Measurements from ENCODE around the gene RANGAP1.
A peak's percentile ranks its signal among the peaks of the same experiment; 100 is the strongest.

The RANGAP1 gene

GRCh38 chr22:41247703-41248102, 38.3 kb downstream of the RANGAP1 start:
- H3K27ac ChIP-seq, result no peak overlapping the region
- TF ChIP-seq CTCF (conservative IDR thresholded peaks at IDR 0.05), result no peak

DNA sequence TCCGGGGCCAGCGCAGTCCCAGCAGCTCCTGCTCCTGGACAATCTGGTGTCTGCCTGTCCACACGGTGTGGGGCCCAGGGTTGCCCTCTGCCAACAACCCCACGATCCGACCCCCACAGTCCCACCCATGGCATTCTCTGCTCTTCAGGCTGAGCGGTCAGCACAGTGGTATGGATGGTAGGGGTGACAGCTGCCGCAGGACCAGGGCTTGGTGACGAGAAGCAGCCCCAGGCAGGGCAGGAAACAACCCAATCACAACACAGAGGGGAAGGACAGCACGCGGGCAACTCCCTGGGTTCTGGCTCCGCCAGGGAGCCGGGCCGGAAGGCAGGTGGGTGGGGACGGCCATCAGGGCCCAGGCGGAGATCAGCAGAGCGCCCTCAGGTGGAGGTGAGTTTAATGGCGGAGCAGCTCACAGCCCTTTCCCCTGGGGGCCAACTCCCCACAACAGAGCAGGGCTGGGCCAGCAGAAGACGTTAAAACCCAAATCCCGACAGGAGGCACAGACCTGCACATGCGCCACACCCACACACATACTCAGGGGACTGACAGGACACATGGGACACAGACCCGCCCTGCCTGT, 40.0 kb downstream of the RANGAP1 start:
- no peak overlapping the region for H3K27ac ChIP-seq
- peak; percentile 11; the same call in 1 of the 2 replicates for TF ChIP-seq CTCF (conservative IDR thresholded peaks at IDR 0.05)

GRCh38 chr22:41243361-41243760, 42.6 kb downstream of the RANGAP1 start:
- no peak for TF ChIP-seq CTCF (conservative IDR thresholded peaks at IDR 0.05)
- H3K27ac ChIP-seq, result no peak overlapping the region

GRCh38 chr22:41242396-41243117, 43.4 kb downstream of the RANGAP1 start:
- no peak for TF ChIP-seq CTCF (conservative IDR thresholded peaks at IDR 0.05)
- H3K27ac ChIP-seq, result no peak overlapping the region

- H3K27ac ChIP-seq, result no peak overlapping the region
- no peak for TF ChIP-seq CTCF (conservative IDR thresholded peaks at IDR 0.05)
These were observed 44.8 kb downstream of the RANGAP1 start for GRCh38 chr22:41241133-41241676.

DNA sequence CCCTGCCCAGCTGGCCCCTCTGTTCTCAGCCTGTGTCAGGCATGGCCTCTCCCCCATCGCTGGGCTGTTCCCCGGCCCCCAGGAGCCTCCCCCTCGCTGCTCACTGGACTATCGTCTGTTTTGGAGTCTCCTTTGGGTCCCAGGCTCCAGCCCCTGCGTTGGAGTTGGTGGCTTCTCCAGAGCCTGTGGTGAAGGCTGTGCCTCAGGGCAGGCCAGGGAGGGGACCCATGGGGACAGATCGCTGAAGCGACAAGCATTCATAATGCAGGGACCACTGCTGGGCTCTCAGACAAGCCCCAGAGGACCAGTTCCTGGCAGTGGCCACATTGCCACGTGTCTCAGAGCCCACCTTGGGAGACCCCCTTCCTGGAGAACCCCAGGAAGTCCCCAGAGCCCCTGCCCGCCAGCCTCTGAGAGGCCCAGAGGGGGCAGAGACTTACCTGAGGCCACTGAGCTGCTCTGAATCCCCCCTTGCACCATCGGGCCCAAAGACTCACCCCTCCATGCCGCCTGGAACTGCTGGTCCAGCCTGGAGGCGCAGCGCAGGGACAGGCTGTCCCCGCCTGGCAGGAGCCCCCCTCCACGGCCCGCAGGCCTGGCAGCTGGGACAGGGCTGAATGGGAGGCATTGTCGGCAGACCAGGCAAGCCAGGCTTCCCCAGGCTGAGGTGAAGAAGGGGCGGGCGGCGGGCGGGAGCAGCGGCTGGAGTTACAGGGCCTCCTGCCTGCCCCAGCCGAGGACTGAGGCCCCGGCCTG, 45.4 kb downstream of the RANGAP1 start, which contains the start of gene CHADL:
Gene CHADL (minus strand): TSS at position 555 of the 756 bp plus-strand sequence. CDS start 50 bp downstream, at position 505.
- H3K27ac ChIP-seq, result no peak within 1 kb of the TSS
- TF ChIP-seq CTCF (conservative IDR thresholded peaks at IDR 0.05), result no peak
